ENCODE results near the gene MORN1.
A peak's percentile ranks its signal among the peaks of the same experiment; 100 is the strongest.
"Not testable (repeated sequence)": the region's sequence is repeated elsewhere in the genome, so short reads cannot be mapped to it uniquely, and the experiment has no call there.

Gene MORN1

GRCh38 chr1:2391041-2391930 is at the start of gene MORN1, which contains the start of gene RER1:
MORN1 (minus strand) TSS chr1:2391554; CDS start chr1:2391533, 21 bp downstream.
RER1 (plus strand) TSS chr1:2391841; CDS start chr1:2395791, 3,950 bp downstream.
- peak; percentile 98 for DNase-seq

- not testable (repeated sequence) for DNase-seq
These were observed 49.0 kb upstream of the MORN1 start for GRCh38 chr1:2440346-2440745.

- no peak for DNase-seq
These were observed 48.0 kb upstream of the MORN1 start for GRCh38 chr1:2439369-2439768.

GRCh38 chr1:2438641-2439040 is 47.3 kb upstream of the MORN1 start:
- DNase-seq = no peak

GRCh38 chr1:2438038-2438437 is 46.7 kb upstream of the MORN1 start:
- DNase-seq = no peak

GRCh38 chr1:2437617-2438016 is 46.3 kb upstream of the MORN1 start:
- DNase-seq = no peak

- DNase-seq = no peak
These were observed 45.5 kb upstream of the MORN1 start for GRCh38 chr1:2436876-2437275.

GRCh38 chr1:2435746-2436355 is 44.5 kb upstream of the MORN1 start:
- DNase-seq = no peak

GRCh38 chr1:2435091-2435490 is 43.7 kb upstream of the MORN1 start:
- DNase-seq = no peak

- no peak for DNase-seq
These were observed 42.7 kb upstream of the MORN1 start for GRCh38 chr1:2433936-2434655.

GRCh38 chr1:2433196-2433595 is 41.8 kb upstream of the MORN1 start:
- DNase-seq = no peak

- no peak for DNase-seq
These were observed 41.1 kb upstream of the MORN1 start for GRCh38 chr1:2432441-2432844.

GRCh38 chr1:2431518-2431917 is 40.2 kb upstream of the MORN1 start:
- no peak for DNase-seq

- no peak for DNase-seq
These were observed 39.7 kb upstream of the MORN1 start for GRCh38 chr1:2431103-2431502.

- no peak for DNase-seq
These were observed 39.2 kb upstream of the MORN1 start for GRCh38 chr1:2430592-2430973.

- DNase-seq = peak; percentile 61
These were observed 38.6 kb upstream of the MORN1 start for GRCh38 chr1:2429780-2430591.

GRCh38 chr1:2428490-2428889 is 37.1 kb upstream of the MORN1 start:
- no peak for DNase-seq

- no peak for DNase-seq
These were observed 36.6 kb upstream of the MORN1 start for GRCh38 chr1:2427976-2428375.

- no peak for DNase-seq
These were observed 35.7 kb upstream of the MORN1 start for GRCh38 chr1:2427051-2427450.

GRCh38 chr1:2426540-2426939 is 35.2 kb upstream of the MORN1 start:
- no peak for DNase-seq

GRCh38 chr1:2425892-2426291 is 34.5 kb upstream of the MORN1 start:
- DNase-seq = no peak

GRCh38 chr1:2422523-2422922 is 31.2 kb upstream of the MORN1 start:
- DNase-seq = no peak

GRCh38 chr1:2419416-2419815 is 28.1 kb upstream of the MORN1 start:
- no peak for DNase-seq

All from stimulated activated CD8-positive, alpha-beta memory T cell treated with anti-CD3 and anti-CD28 coated beads, Interleukin-4, amount 100 ng/mL, for 48 hours (primary cell).